CD4-positive, alpha-beta memory T cell (primary cell): ENCODE results near the gene JADE2. TPM values are rescaled to one million over a fixed set of nuclear protein-coding genes. Genes with fewer than 3 reads are reported as not detected.
A peak's percentile ranks its signal among the peaks of the same experiment; 100 is the strongest.
"Not testable (repeated sequence)": the region's sequence is repeated elsewhere in the genome, so short reads cannot be mapped to it uniquely, and the experiment has no call there.

Experiments
- CTCF ChIA-PET: fragments of 350-600 bp; sonication (Branson Sonifier 250); formaldehyde crosslinking; loops from one replicate; lab custom pipeline; 2021; ENCODE audit warnings: inconsistent platforms; ENCODE audit not compliant: partially characterized antibody; lab: Charles Lee
- POLR2A ChIA-PET: fragments of 350-600 bp; sonication (Branson Sonifier 250); formaldehyde crosslinking; loops from one replicate; lab custom pipeline; 2021; ENCODE audit not compliant: partially characterized antibody; lab: Charles Lee
- DNase-seq, 5 donors: peaks; one replicate each; pipeline versions ENCODE4 v3.0.0 to v3.0.0-alpha.2; 2020 to 2022; ENCODE audit warnings: mixed read lengths in 1 of 5
- H3K27ac ChIP-seq: one replicate; pipeline ENCODE4 v1.7.0; 2013; ENCODE audit warnings: low read depth, low read length
- H3K27me3 ChIP-seq: 2 replicates; pipeline ENCODE4 v1.7.0; 2013; ENCODE audit warnings: mild to moderate bottlenecking, low read length, moderate library complexity; ENCODE audit not compliant: insufficient read depth
- H3K36me3 ChIP-seq: 2 replicates; pipeline ENCODE4 v1.7.0; 2013; ENCODE audit warnings: mild to moderate bottlenecking, low read length, moderate library complexity; ENCODE audit not compliant: insufficient read depth
- H3K4me1 ChIP-seq: 2 replicates; pipeline ENCODE4 v1.7.0; 2013; ENCODE audit warnings: mild to moderate bottlenecking, low read length, moderate library complexity; ENCODE audit not compliant: insufficient read depth
- H3K4me3 ChIP-seq, 2 donors: one replicate each; pipeline ENCODE4 v1.7.0; 2013; ENCODE audit warnings: low read length in 2 of 2, mild to moderate bottlenecking in 1 of 2
- H3K9me3 ChIP-seq, 2 donors: one replicate each; pipeline ENCODE4 v1.7.0; 2013; ENCODE audit warnings: low read length in 2 of 2, control low read depth in 1 of 2; ENCODE audit not compliant: control insufficient read depth in 1 of 2
- H3K27ac Mint-ChIP-seq, 7 donors: one replicate each; pipeline ENCODE4 v1.8.0; 2020 to 2021; ENCODE audit warnings: mixed read lengths in 7 of 7, mild to moderate bottlenecking in 6 of 7, inconsistent platforms in 3 of 7, moderate library complexity in 3 of 7
- H3K27me3 Mint-ChIP-seq, 2 donors: one replicate each; pipeline ENCODE4 v1.8.0; 2020 to 2021; ENCODE audit warnings: mixed read lengths in 2 of 2
- H3K36me3 Mint-ChIP-seq, 2 donors: one replicate each; pipeline ENCODE4 v1.8.0; 2020 to 2021; ENCODE audit warnings: mixed read lengths in 2 of 2, inconsistent platforms in 1 of 2, mild to moderate bottlenecking in 1 of 2
- H3K4me1 Mint-ChIP-seq, 4 donors: one replicate each; pipeline ENCODE4 v1.8.0; 2020 to 2021; ENCODE audit warnings: mixed read lengths in 4 of 4, mild to moderate bottlenecking in 1 of 4
- H3K4me3 Mint-ChIP-seq, 8 donors: one replicate each; pipeline ENCODE4 v1.8.0; 2020 to 2021; ENCODE audit warnings: mixed read lengths in 8 of 8, mild to moderate bottlenecking in 7 of 8, moderate library complexity in 6 of 8, inconsistent platforms in 3 of 8
- H3K9me3 Mint-ChIP-seq, 8 donors: one replicate each; pipeline ENCODE4 v1.8.0; 2020 to 2021; ENCODE audit warnings: mixed read lengths in 8 of 8, mild to moderate bottlenecking in 5 of 8, inconsistent platforms in 3 of 8, moderate library complexity in 1 of 8
- intact Hi-C: fragments of 100-400 bp; cut with micrococcal nuclease; formaldehyde crosslinking; loops from one replicate; pipeline ENCODE4 v1.15.1; 2023
- polyA plus RNA-seq, 2 donors: library from polyadenylated mRNA; unstranded; fragments of 300-500 nt; fragmentation: Illumina TruSeq; gene quantifications; one replicate each; pipeline ENCODE4 v1.2.3, GENCODE V29; 2021
- total RNA-seq, 2 experiments: library from RNA; stranded (reverse); gene quantifications; one replicate each; pipeline ENCODE4 v1.2.3, GENCODE V29; 2021

Gene JADE2
- total and polyA plus RNA-seq, 4 experiments from 2014 or later = 9.1 to 276 (median 154) TPM

DNA sequence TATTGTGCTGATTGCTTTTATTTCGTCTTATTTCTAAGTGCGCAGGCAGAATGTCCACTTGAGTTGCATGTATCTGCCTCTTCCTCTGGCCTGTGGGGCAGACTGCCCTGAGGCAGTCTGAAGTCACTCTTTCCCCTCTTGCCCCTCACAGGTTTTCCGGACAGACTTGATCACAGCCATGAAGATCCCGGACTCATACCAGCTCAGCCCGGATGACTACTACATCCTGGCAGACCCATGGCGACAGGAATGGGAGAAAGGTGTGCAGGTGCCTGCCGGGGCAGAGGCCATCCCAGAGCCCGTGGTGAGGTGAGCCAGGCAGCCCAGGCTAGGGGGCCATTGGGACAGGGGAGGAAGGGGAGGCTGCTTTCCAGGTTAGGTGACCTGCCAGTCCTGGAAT lies 26.4 kb downstream of the JADE2 start:
- H3K27ac Mint-ChIP-seq = peak overlapping the region in 6 of 7 donors; percentile 19 to 85 (median 70)
- peaks cover 51% of the 10 kb centered on the region for H3K36me3 ChIP-seq
- POLR2A ChIA-PET = no interaction called here
- peaks cover 78% of the 10 kb centered on the region for H3K4me1 ChIP-seq
- no peak for DNase-seq
- H3K36me3 Mint-ChIP-seq = peaks cover 39 to 76% of the 10 kb centered on the region in 2 donors
- intact Hi-C loops = no loop called here
- peak overlapping the region in 1 of 8 donors; percentile 7 for H3K4me3 Mint-ChIP-seq
- no peak overlapping the region for H3K27ac ChIP-seq
- H3K27me3 ChIP-seq = no peaks in the 10 kb centered on the region
- H3K9me3 ChIP-seq = no peaks in the 10 kb centered on the region
- CTCF ChIA-PET = no interaction called here
- H3K9me3 Mint-ChIP-seq = peaks cover 0 to 4% (median 0%) of the 10 kb centered on the region in 8 donors
- H3K4me1 Mint-ChIP-seq = peaks cover 49 to 79% (median 64%) of the 10 kb centered on the region in 4 donors
- H3K27me3 Mint-ChIP-seq = no peaks in the 10 kb centered on the region
- no peak overlapping the region for H3K4me3 ChIP-seq

DNA sequence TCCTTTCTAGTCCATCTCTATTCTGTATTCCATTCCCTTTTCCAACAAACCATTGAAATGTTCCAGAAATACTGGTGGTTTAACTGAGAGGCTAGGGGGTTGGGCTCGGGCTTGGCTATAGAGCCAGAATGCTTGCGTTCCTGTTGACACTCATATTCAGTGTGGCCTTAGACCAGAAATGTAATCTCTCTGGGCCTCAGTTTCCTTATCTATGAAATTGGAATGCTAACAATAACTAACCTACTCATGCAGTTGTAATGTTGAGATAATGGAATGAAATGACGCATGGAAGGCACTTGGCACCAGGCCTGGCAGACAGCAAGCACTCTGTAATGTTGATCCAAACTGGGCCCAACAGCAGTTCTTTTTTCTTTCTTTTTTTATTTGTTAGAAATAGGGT lies 26.8 kb downstream of the JADE2 start:
- DNase-seq = peak in 1 of 5 donors; percentile 9
- peaks cover 0 to 5% (median 0%) of the 10 kb centered on the region in 8 donors for H3K9me3 Mint-ChIP-seq
- POLR2A ChIA-PET = no interaction called here
- peak overlapping the region in 6 of 7 donors; percentile 7 to 98 (median 52) for H3K27ac Mint-ChIP-seq
- Histone ChIP-seq H3K4me1 (peaks cover 75% of the 10 kb centered on the region), H3K27ac (no peak overlapping the region), H3K27me3 (no peaks in the 10 kb centered on the region), H3K4me3 (no peak overlapping the region), H3K9me3 (no peaks in the 10 kb centered on the region), H3K36me3 (peaks cover 47% of the 10 kb centered on the region)
- H3K36me3 Mint-ChIP-seq = peaks cover 37 to 74% of the 10 kb centered on the region in 2 donors
- intact Hi-C loops = no loop called here
- CTCF ChIA-PET = no interaction called here
- no peak overlapping the region for H3K4me3 Mint-ChIP-seq
- peaks cover 47 to 78% (median 63%) of the 10 kb centered on the region in 4 donors for H3K4me1 Mint-ChIP-seq
- H3K27me3 Mint-ChIP-seq = no peaks in the 10 kb centered on the region

DNA sequence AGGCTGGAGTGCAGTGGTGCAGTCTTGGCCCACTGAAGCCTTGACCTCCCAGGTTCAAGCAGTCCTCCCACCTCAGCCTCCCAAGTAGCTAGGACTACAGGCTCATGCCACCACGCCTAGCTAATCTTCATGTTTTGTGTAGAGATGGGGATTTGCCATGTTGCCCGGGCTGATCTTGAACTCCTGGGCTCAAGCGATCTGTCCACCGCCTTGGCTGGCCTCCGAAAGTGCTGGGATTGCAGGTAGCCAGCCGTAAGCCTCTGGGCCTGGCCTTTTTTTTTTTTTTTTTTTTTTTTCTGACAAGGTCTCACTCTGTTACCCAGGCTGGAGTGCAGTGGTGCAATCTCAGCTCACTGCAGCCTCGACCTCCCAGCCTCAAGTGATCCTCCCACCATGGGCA lies 27.2 kb downstream of the JADE2 start:
- H3K27ac ChIP-seq, H3K4me3 ChIP-seq, H3K9me3 ChIP-seq, intact Hi-C loops, H3K9me3 Mint-ChIP-seq, CTCF ChIA-PET, H3K27me3 ChIP-seq, H3K27me3 Mint-ChIP-seq, H3K4me3 Mint-ChIP-seq: not testable (repeated sequence)
- Mint-ChIP-seq H3K36me3 (peaks cover 35 to 70% of the 10 kb centered on the region in 2 donors), H3K4me1 (peaks cover 46 to 75% (median 63%) of the 10 kb centered on the region in 4 donors), H3K27ac (peak overlapping the region in 4 of 7 donors; percentile 7 to 98 (median 67))
- POLR2A ChIA-PET = interaction anchor here (1.0 kb wide), 1 partner anchor 102 kb away, joined by 3 read pairs; no protein-coding TSS in a partner anchor
- Histone ChIP-seq H3K36me3 (peaks cover 43% of the 10 kb centered on the region), H3K4me1 (peaks cover 73% of the 10 kb centered on the region)
- peak in 1 of 5 donors; percentile 2 for DNase-seq

DNA sequence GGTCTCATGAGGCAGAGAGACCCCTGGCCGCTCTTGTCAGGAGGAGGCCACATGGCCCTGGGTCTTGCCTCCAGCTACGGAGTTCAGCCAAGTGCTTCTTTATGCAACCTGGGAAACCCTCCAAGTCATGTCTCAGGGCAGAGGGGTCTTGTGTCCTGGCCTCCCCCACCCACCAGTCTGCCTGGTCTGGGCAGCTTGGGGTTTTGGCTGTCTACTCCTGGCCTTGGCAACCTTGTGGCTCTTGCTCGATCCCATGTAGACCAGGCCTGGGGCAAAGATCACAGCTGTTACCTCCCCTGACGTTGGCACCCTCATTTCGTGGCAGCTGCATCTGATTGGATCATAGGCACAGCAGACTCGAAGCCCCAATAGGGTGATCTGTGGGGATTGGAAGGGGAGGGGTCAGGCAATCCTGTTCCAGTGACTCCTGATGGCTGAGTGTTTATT lies 28.4 kb downstream of the JADE2 start:
- H3K27me3 ChIP-seq = no peaks in the 10 kb centered on the region
- Mint-ChIP-seq H3K36me3 (peaks cover 28 to 61% of the 10 kb centered on the region in 2 donors), H3K9me3 (peaks cover 0 to 5% (median 0%) of the 10 kb centered on the region in 8 donors), H3K4me3 (peak overlapping the region in 5 of 8 donors; percentile 20 to 73 (median 50)), H3K27ac (peak overlapping the region; percentile 94 to 99 (median 98)), H3K4me1 (peaks cover 43 to 71% (median 55%) of the 10 kb centered on the region in 4 donors), H3K27me3 (no peaks in the 10 kb centered on the region)
- intact Hi-C loops = loop anchor here (1.0 kb wide), 1 partner anchor 27 kb away; no protein-coding TSS in a partner anchor
- H3K4me3 ChIP-seq = no peak overlapping the region
- DNase-seq = no peak
- CTCF ChIA-PET = interaction anchor here (1.5 to 3.2 kb wide), 3 partner anchors 13 to 25 kb away, joined by 4 to 16 read pairs (median 9); no protein-coding TSS in a partner anchor
- POLR2A ChIA-PET = interaction anchor here (0.7 to 4.1 kb wide), 7 partner anchors 9 to 183 kb away, joined by 3 to 77 read pairs (median 3); partner anchors contain the start of genes CDKN2AIPNL, JADE2 and UBE2B
- H3K36me3 ChIP-seq = peaks cover 36% of the 10 kb centered on the region
- H3K27ac ChIP-seq = peak overlapping the region; percentile 95
- H3K4me1 ChIP-seq = peaks cover 62% of the 10 kb centered on the region
- no peaks in the 10 kb centered on the region for H3K9me3 ChIP-seq

DNA sequence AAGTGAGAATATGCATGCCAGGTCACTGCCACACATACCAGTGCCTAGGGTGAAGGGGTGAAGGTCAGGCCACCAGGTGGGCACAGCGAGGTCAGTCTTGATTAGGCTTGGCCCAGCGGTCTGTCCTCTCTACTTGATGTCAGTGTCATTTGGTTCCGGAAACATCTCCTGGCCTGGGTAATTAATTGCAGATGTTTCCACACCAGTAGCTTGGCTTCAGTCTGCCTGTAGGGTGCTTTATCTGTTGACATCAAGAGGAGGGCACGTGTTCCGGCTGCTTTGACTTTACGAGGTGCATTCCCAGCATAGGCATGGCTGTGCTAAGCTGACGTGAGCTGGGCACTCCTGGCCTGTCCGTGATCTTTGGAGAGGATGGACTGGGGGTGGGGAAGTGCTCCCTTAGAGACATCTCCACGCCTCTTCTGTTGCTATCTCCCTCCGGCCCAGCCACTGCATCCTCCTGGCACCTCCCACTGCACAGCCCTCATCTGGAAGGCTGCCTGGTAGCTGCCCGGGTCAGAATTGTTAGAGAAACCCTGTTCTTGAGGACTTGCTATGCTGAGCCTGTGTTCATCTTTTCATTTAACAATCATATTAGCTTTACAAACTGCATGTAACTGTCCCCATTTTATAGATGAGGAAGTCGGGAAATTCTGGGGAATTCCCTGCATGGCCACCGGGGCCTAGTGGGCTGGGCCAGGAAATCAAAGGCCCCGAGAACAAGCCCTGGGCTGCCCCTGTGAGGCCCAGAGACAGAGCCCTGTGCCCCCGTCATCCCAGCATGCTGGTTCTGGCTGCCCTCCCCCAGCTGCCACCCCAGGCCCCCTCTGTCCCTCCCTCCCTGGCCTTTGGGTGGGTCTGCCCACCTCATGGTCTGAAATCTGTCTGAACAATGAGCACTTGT lies 29.1 kb downstream of the JADE2 start:
- ChIA-PET CTCF (interaction anchor here (0.6 to 3.2 kb wide), 7 partner anchors 14 to 248 kb away, joined by 3 to 16 read pairs (median 4); partner anchors contain the start of gene CDKN2AIPNL), POLR2A (interaction anchor here (0.7 to 4.1 kb wide), 11 partner anchors 8 to 184 kb away, joined by 3 to 77 read pairs (median 3); partner anchors contain the start of genes CDKN2AIPNL, JADE2 and UBE2B)
- Mint-ChIP-seq H3K27me3 (no peaks in the 10 kb centered on the region), H3K4me1 (peaks cover 41 to 66% (median 54%) of the 10 kb centered on the region in 4 donors), H3K36me3 (peaks cover 26 to 62% of the 10 kb centered on the region in 2 donors), H3K9me3 (peaks cover 0 to 5% (median 0%) of the 10 kb centered on the region in 8 donors), H3K4me3 (peak overlapping the region in 6 of 8 donors; percentile 47 to 81 (median 60)), H3K27ac (peak overlapping the region; percentile 94 to 99 (median 98))
- Histone ChIP-seq H3K4me1 (peaks cover 56% of the 10 kb centered on the region), H3K9me3 (no peaks in the 10 kb centered on the region), H3K36me3 (peaks cover 40% of the 10 kb centered on the region), H3K27me3 (no peaks in the 10 kb centered on the region), H3K27ac (peak overlapping the region; percentile 95), H3K4me3 (no peak overlapping the region)
- intact Hi-C loops = loop anchor here (1.0 kb wide), 1 partner anchor 27 kb away; no protein-coding TSS in a partner anchor
- peak; percentile 41 to 84 (median 46) for DNase-seq

DNA sequence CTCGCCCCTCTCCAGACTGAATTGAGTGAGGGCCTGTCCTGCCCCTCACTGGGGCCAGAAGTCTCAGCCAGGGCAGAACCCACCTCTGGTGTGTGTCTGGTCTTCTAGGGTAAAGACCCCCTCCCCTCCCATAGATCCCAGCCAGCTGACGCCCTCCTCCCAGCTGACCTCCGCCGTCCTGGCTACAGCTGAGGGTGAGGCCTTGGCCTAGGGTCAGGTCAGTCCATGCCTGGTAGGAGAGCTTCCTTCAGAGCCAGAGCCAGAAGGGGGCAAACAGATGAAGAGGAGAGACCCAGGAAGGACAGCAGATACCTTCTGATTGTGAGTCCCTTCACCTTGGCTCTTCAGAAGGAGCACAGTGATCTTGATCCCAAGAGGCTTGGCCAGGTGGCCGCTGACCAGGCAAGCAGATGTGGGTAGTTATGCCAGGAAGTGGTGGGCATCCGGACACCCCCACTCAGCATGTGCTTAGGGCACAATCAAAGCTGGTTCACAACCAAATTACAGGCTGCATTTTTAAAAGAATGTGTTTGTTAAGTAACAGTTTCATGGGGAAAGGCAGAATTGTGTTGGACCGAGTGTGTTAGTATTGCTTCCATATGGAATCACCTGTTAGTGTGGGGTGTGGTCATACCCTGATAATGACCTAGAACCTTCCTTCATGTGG lies 29.9 kb downstream of the JADE2 start:
- H3K36me3 Mint-ChIP-seq = peaks cover 33 to 63% of the 10 kb centered on the region in 2 donors
- peak overlapping the region in 1 of 2 donors; percentile 14 for H3K4me3 ChIP-seq
- peak overlapping the region; percentile 94 to 99 (median 98) for H3K27ac Mint-ChIP-seq
- ChIA-PET POLR2A (interaction anchor here (0.9 to 4.1 kb wide), 11 partner anchors 9 to 185 kb away, joined by 3 to 77 read pairs (median 6); partner anchors contain the start of genes CDKN2AIPNL, JADE2, SEC24A and UBE2B), CTCF (interaction anchor here (0.6 to 3.2 kb wide), 7 partner anchors 22 to 248 kb away, joined by 3 to 16 read pairs (median 4); partner anchors contain the start of gene CDKN2AIPNL)
- H3K9me3 Mint-ChIP-seq = peaks cover 0 to 5% (median 0%) of the 10 kb centered on the region in 8 donors
- H3K9me3 ChIP-seq = no peaks in the 10 kb centered on the region
- peak overlapping the region; percentile 95 for H3K27ac ChIP-seq
- intact Hi-C loops = no loop called here
- H3K36me3 ChIP-seq = peaks cover 47% of the 10 kb centered on the region
- no peaks in the 10 kb centered on the region for H3K27me3 ChIP-seq
- H3K27me3 Mint-ChIP-seq = no peaks in the 10 kb centered on the region
- peak overlapping the region in 7 of 8 donors; percentile 46 to 81 (median 63) for H3K4me3 Mint-ChIP-seq
- H3K4me1 Mint-ChIP-seq = peaks cover 40 to 58% (median 47%) of the 10 kb centered on the region in 4 donors
- DNase-seq = peak in 2 of 5 donors; percentile 23 to 47
- H3K4me1 ChIP-seq = peaks cover 48% of the 10 kb centered on the region
